DND-41 (cell line): ENCODE data around the gene KDM3A.

Source experiments
- EZH2 ChIP-seq: IDR thresholded peaks from 3 replicates; pipeline ENCODE4 v1.6.1; 2012; ENCODE audit warnings: borderline replicate concordance, low read depth, mild to moderate bottlenecking, moderate library complexity, low read length, inconsistent platforms; ENCODE audit not compliant: severe bottlenecking
- TF ChIP-seq, protein P1 (sequence below): IDR thresholded peaks from 2 replicates; pipeline ENCODE4 v1.5.1; 2012; ENCODE audit warnings: borderline replicate concordance, low read length, moderate library complexity, mild to moderate bottlenecking; ENCODE audit not compliant: poor library complexity, severe bottlenecking; ENCODE audit errors: extremely low read depth

GRCh38 chr2:86429335-86429734 is 11.8 kb upstream of the KDM3A start:
- TF ChIP-seq, protein P1, sequence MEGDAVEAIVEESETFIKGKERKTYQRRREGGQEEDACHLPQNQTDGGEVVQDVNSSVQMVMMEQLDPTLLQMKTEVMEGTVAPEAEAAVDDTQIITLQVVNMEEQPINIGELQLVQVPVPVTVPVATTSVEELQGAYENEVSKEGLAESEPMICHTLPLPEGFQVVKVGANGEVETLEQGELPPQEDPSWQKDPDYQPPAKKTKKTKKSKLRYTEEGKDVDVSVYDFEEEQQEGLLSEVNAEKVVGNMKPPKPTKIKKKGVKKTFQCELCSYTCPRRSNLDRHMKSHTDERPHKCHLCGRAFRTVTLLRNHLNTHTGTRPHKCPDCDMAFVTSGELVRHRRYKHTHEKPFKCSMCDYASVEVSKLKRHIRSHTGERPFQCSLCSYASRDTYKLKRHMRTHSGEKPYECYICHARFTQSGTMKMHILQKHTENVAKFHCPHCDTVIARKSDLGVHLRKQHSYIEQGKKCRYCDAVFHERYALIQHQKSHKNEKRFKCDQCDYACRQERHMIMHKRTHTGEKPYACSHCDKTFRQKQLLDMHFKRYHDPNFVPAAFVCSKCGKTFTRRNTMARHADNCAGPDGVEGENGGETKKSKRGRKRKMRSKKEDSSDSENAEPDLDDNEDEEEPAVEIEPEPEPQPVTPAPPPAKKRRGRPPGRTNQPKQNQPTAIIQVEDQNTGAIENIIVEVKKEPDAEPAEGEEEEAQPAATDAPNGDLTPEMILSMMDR: no peak
- no peak for TF ChIP-seq EZH2
